ENCODE measurements around the gene ELMO1. TPM values are rescaled to one million over a fixed set of nuclear protein-coding genes. Genes with fewer than 3 reads are reported as not detected.
A peak's percentile ranks its signal among the peaks of the same experiment; 100 is the strongest.

The ELMO1 gene
- total RNA-seq, 1 experiment from 2014 or later = 10.1 TPM

GRCh38 chr7:37045681-37046179, 402.9 kb downstream of the ELMO1 start:
- no peak for DNase-seq (ENCODE audit: extremely low read depth, low read depth)

DNA sequence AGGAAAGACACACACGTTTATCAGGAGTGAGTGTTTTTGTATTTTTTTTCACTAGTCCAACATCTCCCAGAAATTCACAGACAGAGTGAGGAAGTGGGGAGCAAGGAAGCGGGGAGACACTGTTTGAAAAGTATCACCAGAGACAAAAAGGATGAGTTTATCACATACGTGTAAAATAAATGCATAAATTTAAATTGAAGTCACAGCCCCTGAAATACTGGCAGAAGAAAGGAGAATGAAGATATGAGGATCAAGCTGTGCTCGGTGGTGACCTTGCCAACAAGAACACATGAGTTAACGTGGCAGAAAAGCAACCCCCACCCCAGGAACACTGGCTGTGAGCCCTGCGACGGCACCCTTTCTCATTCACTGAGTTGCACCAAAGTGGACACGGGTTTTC, 407.2 kb downstream of the ELMO1 start:
- DNase-seq (ENCODE audit: extremely low read depth, low read depth) = no peak

DNA sequence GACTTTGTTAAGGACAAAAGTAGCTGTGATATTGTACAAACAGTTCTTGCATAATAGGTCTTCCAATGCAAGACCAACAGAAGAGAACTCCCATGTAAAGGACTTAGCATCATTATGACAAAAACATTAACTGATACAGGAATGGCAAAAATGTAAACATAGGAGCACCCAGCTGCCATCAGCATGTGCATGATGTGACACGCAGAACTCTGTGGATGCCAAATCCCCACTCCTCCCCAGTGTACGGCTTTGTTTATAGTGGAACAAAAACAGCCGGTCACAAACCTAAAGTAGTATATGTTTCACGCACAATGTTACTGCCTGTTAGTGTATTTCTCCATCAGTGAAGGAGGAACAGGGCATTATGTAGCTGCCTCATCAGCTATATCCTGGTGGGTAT, 408.3 kb downstream of the ELMO1 start:
- peak; percentile 51 for DNase-seq (ENCODE audit: extremely low read depth, low read depth)

DNA sequence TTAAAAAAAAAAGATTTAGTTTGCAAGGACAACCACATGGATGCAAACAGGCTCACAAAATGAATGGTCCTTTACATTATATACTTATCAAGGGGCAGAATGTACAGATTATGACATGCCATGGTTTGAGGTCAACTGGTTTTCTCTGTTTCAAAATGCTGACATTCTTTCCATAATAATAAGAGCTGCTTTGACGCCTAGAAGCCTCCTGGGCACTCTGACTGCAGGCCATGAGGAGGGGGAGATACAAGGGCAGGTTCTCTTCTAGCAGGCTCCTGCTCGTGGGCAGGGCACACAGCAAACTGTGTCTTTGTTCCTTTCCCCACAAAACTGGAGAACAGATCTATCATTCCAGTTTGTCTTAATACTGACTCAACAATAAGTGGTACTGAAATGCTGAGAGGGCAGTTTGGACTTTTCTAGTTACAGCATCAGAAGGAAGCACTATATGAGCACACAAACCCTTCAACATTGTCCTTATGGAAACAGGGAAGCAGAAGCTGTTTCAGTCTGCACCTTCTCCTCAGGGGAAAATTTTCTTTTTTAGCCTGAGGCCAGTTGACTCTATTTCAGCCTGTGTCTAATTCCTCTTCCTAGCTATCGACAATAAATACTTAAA, 409.4 kb downstream of the ELMO1 start:
- DNase-seq (ENCODE audit: extremely low read depth, low read depth) = no peak

DNA sequence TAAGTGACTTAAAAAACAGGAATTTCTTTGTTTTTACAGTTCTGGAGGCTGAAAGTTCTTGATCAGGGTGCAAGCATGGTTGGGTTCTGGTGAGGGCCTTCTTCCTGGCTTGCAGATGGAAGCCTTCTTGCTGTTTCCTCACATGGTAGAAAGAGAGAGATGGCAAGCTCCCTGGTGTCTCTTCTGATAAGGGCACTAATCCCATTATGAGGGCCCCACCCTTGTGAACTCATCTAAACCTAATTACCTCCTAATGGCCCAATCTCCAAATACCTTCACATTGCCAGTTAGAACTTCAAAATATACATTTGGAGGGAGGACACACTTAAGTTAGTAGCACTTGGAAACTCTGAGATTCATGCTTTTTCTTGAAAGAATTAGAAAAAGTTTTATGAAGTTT, 410.0 kb downstream of the ELMO1 start:
- no peak for DNase-seq (ENCODE audit: extremely low read depth, low read depth)

GRCh38 chr7:37037286-37037685, 411.4 kb downstream of the ELMO1 start:
- DNase-seq (ENCODE audit: extremely low read depth, low read depth) = no peak

DNA sequence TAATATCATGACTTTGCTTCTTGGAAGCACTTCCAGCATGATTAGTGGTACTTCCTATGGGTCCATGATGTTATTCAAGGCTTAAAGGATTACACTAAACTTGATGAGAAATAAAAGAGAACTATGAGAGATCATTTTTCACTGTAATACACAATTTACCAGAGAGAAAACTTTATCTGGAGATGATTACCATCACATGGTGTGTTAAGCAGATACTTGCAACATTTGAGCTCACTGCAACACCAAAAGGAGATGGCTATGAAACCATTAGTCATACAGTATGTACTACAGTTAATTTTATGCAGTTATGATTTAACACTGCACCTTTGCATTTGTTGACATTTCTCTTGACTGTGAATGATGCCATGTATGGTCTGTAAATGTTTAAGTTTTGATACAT, 413.0 kb downstream of the ELMO1 start:
- no peak for DNase-seq (ENCODE audit: extremely low read depth, low read depth)

- no peak for DNase-seq (ENCODE audit: extremely low read depth, low read depth)
Measured at GRCh38 chr7:37033141-37033540, 415.5 kb downstream of the ELMO1 start.

- no peak for DNase-seq (ENCODE audit: extremely low read depth, low read depth)
Measured at GRCh38 chr7:37032258-37032601, 416.4 kb downstream of the ELMO1 start.

GRCh38 chr7:37031571-37032257, 416.9 kb downstream of the ELMO1 start:
- peak; percentile 97 for DNase-seq (ENCODE audit: extremely low read depth, low read depth)

DNA sequence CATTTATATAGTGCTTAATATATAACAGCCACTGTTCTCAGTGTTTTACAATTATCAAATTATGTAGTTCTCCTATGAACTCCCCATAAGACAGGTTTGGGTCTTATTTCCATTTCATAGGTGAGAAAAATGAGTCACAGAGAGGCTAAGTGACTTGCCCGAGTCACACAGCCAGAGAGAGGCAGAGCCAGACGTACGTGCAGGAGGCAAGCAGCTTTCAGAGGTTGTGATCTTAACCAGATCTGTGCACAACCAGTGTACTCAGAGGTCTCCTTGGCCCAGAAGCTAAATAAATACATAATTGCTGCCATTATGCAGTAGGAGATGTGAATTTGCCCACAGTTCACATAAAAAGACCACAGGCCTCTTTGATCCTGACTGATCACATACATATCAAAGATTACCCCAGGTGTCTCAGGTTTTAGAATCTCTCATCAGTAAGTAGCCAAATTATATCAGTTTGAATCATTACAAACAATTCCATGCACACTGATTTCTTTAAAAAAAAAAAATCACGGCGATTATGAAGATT, 419.7 kb downstream of the ELMO1 start:
- DNase-seq (ENCODE audit: extremely low read depth, low read depth) = no peak

DNA sequence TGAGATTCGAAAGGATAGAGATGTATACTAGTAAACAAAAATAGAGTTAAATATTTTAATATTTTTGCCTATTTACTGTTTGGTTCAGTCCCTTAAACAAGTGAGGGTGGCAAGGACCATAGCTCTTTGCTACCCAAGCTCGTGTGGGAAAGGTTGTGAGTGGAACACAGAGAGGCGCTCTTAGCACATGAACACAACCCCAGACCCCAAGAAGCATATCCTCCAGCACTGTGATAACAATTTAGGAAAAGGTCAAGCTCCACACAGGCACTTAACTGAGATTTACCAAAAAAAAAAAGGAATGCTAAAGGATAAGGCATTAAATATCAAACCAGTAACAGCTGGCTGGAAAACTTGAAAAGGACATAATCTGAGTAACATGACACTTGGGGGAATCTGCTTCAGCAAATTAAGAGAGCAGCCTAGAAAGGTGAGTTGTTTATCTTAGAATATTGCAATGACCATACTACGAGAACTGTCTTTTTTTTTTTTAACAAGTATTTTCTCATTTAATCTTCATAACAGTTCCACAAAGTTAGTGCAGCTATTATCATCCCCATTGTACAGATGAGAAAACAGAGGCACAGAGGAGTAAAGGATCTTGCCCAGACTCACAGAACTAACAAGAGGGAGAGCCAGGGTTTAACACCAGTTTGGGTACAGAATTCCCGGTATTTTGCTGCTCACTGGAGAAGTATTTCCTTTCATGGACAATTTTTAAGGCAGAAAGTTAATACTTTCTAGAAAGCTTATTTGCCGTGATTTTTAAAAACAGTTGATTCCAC, 420.9 kb downstream of the ELMO1 start:
- DNase-seq (ENCODE audit: extremely low read depth, low read depth) = no peak

DNA sequence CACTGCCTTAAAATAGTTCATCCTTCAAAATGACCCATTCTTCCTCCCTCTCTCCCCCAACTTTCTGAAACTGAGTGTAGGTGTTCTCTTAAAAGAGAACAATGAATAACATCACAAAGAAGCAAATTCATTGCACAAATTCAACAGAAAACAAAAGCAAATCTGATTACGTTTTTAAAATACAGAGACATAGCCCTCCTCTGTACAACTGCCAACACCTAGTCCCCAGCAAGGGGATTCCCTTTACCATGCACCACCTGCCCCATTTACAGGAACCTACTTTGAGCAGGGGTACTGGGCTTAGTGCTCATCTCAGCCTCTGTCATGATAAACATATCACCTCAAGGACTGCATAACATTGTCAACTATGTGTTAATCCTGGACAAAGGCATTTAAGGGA, 421.6 kb downstream of the ELMO1 start:
- DNase-seq (ENCODE audit: extremely low read depth, low read depth) = no peak

GRCh38 chr7:37018954-37019353, 429.7 kb downstream of the ELMO1 start:
- no peak for DNase-seq (ENCODE audit: extremely low read depth, low read depth)

DNA sequence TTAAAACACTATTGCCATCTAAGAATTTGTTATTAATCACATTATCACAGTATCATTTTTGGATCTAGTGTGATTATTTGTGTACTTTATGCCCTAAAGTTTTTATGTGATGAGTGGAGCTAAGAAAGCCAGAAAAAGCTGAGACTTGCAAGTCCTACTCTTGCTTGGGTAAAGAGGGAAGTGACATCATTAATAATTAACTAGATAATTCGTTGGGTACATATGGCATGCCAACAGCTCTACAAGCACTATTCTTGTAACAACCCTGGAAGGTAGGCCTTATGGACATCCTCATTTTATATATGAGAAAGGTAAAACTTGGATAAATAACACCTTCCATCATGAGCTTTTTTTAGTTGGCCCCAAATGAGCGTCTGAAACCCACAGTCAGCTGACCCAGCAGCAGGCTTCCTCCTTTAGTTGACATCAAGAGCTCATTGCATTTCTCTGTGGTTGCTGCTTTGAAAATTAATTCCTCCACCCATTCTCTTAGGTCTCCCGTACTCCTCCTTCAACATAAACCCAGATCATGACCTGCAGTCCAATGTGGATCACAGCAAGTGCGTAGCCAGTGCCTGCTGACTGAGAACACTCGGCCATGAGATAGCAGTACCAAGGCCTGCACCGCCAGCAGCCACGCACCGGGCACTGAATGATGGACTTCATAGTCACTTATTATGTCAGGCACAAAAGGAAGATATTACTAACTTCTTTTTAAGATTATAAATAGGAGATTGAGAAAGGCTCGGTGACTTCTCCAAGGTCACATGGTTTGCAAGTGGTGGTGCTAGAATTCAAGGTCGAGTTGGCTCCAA, 432.4 kb downstream of the ELMO1 start:
- DNase-seq (ENCODE audit: extremely low read depth, low read depth) = no peak

GRCh38 chr7:37015353-37016034, 433.2 kb downstream of the ELMO1 start:
- DNase-seq (ENCODE audit: extremely low read depth, low read depth) = no peak

DNA sequence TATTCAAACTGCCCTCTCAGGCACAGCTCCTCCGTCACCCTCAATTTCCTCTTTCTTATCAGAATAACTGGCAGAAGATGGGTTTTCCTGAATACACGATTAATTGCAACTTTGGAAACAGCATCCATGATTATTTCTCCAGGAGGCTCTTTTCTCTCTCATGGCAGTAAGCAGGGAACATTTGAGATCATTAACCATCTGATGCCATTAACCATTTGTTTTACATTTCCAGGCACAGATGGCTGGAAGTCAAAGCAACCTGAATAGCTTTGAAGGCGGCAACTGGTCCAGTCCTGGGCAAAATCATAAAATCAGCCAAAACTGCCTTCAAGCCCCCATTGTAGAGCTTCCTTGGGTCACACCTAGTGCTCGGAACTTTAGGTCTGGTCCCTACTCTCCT, 434.9 kb downstream of the ELMO1 start:
- DNase-seq (ENCODE audit: extremely low read depth, low read depth) = no peak

GRCh38 chr7:37011151-37011890, 437.3 kb downstream of the ELMO1 start:
- DNase-seq (ENCODE audit: extremely low read depth, low read depth) = no peak

- no peak for DNase-seq (ENCODE audit: extremely low read depth, low read depth)
Measured at GRCh38 chr7:37009125-37009675, 439.5 kb downstream of the ELMO1 start.

All from NCI-H460 (cell line).